Measurements from ENCODE around the gene ARHGEF39.
"Not testable (repeated sequence)": the region's sequence is repeated elsewhere in the genome, so short reads cannot be mapped to it uniquely, and the experiment has no call there.

ARHGEF39 gene

DNA sequence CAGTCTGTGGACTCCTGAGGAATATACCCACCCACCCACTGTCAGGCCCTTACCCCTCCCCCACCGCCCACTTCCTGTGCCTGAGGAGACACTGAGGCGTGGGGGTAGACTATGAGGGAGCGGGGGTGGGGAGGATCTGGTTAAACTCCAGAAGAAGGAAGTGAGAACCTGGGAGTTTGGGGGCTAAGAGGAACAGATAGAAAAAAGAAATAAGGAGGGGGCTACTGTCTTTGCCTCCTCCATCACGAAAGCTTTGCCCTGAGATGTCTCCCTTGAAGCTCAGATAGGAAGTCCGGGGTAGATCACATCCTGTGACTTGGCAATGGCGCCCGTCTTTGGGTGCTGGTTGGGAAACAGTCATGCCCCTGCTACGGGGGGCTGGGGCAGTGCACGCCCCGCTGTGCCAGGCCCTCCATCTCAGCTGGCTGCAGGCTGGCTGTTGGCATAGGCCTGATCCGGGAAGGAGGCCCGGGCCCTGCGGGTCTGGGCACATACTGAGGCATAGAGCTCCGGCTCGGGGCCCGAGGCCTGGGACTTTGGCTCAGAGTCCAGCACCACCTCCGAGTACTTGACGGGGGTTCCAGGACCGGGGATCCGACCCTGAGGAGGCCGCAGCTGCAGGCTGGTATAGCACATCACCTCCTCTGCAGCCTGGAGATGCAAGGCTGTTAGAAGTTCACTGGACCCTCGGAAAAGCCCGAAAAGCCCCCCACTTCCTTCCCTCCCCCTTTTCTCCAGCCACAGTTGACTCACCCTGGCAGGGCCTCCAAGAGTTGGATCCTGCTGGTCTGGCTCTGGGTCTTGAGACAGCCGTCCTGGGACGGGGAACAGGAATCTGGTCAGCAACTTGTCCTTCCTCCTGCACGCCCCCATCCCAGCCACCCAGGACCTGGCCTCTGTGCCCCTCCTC is 15.3 kb downstream of the ARHGEF39 start:
- no peak for DNase-seq

DNA sequence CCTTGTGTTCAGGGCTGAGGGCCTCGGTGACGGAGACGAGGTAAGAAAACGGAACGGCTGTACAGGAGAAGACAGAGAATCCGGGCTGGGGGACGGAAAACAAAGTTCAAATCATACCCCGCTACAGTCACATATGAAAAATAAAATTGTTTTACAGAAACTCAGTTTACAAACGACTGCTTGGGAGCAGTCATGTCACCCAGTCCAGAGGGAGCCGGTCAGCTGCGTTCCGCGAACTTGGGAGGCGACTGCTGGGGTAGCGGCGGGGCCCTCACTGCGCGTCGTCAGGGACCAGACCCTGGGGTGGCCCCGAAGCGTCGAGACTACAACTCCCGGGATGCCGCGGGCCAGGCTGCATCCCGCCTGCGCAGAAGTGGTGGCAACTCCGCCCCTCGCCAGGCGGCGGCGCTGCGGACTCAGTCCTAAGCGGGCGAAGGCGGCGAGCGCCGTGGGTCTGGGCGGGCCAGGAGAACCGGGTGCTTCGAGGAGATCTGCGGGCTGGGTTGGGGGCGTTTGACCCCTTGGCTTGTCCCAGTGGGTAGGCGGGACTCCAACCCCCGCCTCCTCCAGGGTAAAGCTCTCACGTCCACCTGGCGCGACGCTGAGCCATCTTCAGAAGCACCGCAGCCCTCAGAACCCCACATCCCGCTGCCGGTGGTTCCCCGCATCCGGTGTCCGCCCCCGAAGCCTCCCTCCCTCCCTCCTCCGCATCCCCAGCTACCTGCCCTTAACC is 18.3 kb downstream of the ARHGEF39 start:
- peak; percentile 92 for DNase-seq

DNA sequence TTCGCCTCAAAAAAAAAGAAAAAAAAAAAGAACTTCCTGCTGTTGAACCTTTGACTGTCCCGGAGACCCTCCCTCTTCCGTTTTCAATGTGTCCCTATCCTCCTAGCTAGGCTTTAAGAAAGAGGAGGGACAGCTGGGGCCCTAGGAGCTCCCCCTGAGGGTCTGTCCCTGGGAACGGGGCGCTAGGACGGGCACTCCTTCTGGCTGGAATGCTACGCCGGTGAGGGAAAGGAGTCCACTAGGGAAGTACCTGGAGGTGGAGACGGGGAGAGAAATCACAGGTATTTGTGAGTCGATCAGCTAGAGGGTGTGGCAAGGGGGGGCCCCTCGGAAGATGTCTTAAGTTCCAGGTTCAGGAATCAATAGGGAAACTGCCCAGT is 18.9 kb downstream of the ARHGEF39 start:
- no peak for DNase-seq

DNA sequence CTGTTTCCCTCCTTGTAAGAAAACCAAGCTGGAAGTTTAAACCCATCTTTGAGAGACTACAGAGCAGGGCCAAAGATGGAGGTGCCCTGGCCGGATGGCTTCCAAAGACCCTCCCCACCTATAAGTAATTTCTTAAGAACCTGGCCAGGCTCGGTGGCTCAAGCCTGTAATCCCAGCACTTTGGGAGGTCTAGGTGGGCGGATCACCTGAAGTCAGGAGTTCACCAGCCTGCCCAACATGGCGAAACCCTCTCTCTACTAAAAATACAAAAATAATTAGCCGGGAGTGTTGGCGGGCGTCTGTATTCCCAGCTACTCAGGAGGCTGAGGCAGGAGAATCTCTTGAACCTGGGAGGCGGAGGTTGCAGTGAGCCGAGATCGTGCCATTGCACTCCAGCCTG is 19.3 kb downstream of the ARHGEF39 start:
- not testable (repeated sequence) for DNase-seq

DNA sequence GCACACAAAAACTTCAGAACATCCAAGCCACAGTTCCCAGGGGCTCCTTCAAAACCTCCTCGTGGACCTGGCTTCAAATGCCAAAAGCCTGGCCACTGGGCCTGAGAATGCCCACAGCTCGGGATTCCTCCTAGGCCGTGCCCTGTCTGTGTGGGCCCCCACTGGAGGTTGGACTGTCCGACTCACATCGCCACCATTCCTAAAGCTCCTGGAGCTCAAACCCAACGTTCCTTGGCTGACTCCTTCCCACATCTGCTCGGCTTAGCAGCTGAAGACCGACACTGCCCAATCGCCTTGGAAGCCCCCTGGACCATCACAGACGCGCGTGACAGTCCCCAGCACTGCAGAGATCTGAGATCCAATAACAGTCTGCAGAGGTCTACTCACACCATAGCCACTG is 21.9 kb downstream of the ARHGEF39 start:
- no peak for DNase-seq

DNA sequence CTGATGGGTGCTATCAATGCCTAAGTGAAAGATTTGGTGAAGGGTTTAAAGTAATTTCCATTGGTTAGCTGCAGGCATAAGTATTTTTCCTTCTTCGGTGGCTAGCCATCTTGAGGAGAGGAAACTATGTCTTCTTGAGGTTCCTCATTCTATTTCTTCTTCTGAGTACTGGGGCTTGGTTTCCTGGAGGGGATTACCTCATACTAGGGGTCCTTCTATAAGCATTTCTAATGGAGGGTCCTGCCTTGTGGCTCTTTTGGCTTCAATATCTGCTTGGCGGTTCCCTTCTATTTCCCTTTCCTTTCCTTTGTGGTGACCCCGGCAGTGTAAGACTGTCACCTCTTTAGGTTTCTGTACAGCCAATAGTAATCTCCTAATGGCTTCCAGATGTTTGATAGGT is 23.5 kb downstream of the ARHGEF39 start:
- DNase-seq, result not testable (repeated sequence)

DNA sequence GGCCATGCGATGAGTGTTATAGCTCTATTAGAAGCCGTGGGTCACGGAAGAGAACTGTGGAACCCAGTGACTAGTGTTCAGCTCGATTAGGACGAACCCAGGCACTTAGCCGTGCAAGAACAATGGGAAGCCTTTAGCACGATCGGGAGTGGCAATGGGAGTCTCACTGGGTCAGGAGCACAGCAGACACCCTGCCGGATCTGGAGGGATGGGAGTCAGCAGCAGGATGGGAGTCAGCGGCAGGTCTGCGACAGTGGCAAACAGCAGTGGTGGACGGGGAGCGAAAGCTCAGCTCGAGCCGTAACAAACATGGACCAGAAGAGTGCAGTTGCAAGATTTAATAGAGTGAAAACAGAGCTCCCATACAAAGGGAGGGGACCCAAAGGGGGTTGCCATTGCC is 24.6 kb downstream of the ARHGEF39 start:
- DNase-seq, result not testable (repeated sequence)

DNA sequence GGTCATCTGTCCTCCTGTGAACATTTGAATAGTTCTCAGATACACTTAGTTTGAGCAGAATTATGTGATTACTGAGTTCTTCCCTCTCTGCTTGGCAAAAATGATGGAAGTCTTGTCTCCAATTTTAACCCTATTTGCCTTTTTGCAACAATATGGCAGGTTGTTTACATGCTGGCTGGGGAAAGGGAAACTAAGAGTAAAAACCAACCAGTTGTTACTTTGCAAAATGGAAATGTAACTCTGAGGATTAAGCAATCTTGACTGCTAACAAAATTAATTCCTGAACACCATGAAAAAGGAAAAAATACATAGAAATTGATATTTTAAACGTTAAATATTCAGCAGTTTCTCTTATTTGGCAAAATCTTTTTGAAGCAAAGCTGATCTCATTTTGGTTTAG is 25.4 kb downstream of the ARHGEF39 start:
- no peak for DNase-seq

DNA sequence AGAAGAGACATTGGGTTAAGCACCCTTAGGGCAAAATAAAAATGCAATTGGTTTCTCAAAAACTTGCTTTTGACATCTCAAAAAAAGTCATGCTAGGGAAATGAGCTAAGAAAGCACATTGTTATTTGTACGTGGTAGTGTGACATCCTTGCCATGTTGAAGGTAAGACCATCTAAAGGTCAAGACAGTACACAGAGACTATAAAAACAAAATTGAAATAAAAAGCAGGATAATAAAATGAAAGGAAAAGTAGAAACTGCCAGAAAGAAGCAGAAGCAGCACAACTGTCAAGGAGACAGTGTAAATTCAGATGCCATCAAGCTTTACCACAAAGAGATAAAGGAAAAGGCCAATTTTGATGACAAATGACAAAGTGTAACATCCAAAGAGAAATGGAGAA is 25.8 kb downstream of the ARHGEF39 start:
- not testable (repeated sequence) for DNase-seq

DNA sequence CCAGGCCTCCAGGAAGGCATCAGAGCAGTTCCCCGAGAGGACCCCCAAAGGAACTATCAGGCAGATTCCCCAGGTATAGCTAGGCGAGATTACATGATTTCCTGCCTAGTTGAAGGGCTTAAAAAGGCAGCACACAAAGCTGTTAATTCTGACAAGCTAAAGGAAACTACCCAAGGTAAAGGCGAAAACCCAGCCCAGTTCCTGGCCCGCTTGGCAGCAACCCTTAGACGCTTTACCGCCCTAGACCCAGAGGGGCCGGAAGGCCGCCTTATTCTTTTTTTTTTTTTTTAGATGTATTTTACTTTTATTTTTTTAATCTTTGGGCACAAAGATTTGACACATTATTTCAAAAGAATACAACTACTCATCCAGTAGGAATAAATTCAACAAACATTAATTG is 26.2 kb downstream of the ARHGEF39 start:
- DNase-seq, result not testable (repeated sequence)

DNA sequence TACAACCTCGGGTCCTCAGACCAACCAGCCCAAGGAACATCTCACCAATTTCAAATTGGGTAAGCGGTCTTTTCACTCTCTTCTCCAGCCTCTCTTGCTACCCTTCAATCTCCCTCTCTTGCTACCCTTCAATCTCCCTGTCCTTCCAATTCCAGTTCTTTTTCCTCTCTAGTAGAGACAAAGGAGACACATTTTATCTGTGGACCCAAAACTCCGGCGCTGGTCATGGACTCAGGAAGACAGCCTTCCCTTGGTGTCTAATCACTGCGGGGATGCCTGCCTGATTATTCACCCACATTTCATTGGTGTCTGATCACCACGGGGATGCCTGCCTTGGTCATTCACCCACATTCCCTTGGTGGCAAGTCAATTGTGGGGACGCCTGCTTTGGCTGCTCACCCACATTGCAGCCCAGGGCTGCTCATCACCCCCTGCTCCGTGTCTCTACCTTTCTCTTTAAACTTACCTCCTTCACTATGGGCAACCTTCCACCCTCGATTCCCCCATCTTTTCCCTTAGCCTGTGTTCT is 27.5 kb downstream of the ARHGEF39 start:
- not testable (repeated sequence) for DNase-seq

DNA sequence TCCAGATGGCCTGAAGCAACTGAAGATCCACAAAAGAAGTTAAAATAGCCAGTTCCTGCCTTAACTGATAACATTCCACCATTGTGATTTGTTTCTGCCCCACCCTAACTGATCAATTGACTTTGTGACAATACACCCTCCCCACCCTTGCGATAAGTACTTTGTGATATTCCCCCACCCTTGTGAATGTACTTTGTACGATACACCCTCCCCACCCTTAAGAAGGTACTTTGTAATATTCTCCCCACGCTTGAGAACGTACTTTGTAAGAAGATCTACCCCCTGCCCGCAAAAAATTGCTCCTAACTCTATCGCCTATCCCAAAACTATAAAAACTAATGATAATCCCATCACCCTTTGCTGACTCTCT is 28.1 kb downstream of the ARHGEF39 start:
- DNase-seq, result not testable (repeated sequence)

DNA sequence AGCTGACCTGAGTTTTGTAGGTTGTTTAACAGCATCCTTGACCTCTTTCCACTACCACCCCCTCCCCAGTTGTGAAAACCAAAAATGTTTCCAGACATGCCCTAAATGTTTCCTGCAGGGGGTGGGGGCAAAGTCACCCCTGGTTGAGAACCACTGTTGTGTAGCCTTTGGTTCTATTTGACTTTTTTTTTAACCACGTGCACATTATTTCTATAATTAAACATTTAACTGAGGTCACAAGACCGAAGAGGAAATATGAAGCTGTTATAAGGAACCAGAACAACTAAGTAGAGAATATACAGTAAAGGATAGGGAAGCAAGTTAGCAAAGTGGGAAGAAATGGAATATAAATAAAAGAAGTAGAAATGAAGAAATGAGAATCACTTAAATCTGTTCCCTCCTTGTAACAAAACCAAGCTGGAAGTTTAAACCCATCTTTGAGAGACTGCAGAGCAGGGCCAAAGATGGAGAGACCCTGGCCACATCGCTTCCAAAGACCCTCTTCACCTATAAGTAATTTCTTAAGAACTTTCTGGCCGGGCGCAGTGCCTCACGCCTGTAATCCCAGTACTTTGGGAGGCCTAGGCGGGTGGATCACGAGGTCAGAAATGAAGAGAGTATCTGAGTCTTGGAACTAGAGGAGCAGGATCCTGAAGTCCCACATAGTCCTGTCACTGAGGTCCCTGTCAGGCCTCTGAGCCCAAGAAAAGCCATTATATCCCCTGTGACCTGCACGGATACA is 28.7 kb downstream of the ARHGEF39 start:
- no peak for DNase-seq

DNA sequence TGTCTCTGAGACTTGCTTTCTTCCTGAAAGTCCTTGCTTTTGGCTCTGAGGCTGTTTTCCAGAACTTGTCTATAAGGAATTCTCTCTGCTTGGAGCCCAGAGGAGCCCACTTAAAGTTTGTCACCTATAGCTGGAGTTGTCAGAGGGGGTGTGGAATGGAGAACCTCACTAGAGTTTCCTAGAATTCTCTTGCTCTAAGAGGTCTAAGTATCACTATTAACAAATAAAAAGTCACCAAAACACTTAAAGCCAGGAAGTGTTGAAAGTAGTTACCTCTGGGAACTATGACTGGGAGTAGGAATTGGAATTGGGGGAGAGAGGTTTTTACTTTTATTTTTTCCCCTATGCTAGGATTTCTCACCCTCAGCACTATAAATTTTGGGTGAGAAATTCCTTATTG is 29.3 kb downstream of the ARHGEF39 start:
- no peak for DNase-seq

DNA sequence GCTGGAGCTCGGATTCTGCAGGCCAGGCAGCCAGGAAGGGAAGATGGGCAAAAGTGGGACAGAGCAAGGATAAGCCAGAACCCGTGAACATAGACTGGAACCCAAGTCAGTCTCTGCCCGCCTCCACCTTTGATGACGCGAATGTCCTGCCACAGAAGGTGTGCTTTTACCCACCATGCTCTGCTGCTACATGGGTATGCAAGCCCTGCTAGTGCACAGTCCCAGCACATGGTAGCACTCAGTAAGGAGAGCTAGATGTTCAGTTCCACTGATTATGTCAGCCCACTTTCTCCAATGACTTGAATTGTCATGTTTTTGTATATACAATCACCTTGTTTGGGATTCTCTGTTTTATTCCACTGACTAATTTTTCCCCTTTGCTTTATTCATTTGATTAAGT is 35.4 kb downstream of the ARHGEF39 start:
- DNase-seq, result no peak

DNA sequence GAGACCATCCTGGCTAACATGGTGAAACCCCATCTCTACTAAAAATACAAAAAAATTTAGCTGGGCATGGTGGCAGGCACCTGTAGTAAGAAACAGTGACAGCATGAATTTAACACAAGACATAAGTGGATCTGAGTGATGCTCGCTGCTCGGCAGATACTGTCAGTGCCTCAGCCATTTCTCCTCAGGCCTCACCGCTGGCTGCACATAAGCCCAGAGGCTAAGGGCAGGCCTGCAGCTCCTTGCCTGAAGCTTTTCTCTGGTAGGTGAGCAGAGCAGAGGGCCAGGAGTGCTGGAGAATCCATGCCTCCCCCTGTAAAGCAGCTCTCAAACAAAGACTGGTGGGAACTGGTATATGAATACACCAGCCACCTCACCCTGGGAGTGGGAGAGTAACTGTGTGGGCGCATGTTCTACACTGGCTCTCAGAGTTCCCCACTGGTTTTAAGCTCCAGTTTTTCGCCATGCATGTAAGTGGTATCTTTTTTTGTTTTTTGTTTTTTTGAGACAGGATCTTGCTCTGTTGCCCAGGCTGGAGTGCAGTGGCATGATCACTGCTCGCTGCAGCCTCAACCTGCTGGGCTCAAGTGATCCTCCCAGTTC is 36.5 kb downstream of the ARHGEF39 start:
- no peak for DNase-seq

DNA sequence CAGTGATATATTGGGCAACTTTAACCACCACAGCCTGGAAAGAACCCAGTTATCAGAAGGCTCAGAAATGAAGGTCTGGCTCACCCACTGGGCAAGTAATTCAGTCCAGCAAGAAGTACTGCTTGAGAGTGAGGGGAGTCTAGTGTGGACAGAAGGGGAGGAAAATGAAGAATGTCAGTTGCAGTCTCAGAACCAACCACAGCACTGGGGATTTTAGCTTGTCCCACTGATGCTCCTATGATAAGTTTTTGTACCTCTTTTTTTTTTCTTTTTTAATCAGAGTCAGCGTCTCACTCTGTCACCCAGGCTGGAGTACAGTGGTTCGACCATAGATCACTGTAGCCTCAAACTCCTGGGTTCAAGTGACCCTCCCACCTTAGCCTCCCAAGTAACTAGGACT is 37.4 kb downstream of the ARHGEF39 start:
- DNase-seq, result no peak

DNA sequence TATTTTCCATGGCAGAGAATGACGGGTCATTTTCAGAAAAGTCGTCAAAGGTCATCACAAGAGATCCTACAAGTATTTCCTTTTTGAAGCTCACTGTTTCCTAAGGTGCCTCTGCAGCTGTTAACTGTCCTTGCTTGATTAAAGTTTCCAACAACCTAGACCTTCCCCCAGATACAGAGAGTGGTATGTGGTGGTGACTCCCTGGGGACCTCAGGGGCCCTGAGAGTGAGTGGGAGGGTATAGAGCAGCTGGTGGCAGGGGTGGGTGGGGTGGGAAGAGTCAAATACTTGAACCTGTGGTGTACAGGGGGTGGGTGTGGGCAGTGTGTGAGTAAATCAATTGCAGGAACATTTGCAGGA is 45.2 kb downstream of the ARHGEF39 start:
- DNase-seq, result no peak

DNA sequence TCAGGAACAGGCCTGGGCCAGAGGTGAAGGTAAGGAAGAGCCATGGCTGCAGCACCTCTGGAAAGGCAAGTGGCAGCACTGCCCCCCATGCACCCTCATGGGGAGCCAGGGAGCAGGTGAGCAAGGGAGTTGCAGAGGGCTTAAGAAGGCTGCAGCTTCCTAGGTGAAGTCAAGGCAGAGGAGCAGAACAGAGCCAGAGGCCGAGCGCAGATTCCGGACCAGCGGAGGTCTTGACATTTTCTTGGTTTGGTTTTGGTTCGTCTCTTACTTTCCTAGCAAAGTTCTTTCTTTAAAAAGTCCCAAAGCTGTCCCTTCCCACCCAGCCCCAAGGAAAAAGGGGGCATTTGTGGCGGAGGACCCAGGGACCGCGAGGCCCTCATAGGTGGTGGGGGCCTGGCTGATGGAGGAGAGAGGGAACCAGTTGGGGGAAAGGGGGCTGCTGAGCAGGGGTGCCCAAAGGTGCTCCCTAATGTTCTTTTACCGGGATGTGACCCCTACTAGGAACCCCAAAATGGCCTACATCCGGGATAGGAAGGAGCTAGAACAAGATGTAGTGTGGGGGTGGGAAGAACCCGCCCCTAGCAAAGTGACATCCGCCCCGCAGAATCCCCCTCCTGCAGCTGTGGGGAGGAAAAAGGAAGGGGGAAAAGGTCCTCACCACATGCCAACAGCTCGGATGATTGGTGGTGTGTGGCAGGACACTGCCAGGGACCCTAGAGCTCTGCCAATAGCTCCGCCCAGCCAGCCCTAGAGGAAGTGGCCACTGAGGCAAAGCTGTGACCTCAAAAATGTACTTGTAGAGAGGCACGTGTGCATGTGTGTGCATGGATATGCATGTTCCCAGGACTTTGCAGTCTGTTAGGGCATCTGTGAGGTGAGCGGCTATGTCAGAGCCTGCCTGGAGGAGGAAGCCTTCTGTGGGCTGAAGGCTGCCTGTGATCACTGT is 45.9 kb downstream of the ARHGEF39 start:
- DNase-seq, result peak; percentile 32

DNA sequence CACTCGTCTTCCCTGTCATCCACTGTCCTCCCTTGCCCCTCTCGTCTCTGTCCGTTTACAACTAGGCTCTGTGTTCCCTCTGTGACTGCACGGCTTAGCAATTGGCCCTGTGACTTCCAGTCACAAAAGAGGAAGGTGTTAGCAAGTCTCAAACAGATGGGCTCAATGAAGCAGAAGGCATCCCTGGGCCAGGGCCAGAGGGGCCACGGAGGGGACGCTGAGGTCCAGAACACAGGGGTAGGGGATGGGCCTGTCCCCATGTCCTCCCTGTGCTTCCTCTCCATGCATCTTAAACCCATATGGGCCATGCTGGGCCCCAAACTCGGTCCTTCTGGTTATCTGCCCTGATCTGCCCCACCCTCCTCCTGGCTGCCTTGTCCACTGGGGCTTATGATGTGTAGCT is 46.7 kb downstream of the ARHGEF39 start, which contains the start of gene CD72:
Gene CD72 (minus strand): TSS at position 89 of the 403 bp plus-strand sequence. CDS start 110 bp downstream, outside the sequence.
- DNase-seq, result no peak

DNA sequence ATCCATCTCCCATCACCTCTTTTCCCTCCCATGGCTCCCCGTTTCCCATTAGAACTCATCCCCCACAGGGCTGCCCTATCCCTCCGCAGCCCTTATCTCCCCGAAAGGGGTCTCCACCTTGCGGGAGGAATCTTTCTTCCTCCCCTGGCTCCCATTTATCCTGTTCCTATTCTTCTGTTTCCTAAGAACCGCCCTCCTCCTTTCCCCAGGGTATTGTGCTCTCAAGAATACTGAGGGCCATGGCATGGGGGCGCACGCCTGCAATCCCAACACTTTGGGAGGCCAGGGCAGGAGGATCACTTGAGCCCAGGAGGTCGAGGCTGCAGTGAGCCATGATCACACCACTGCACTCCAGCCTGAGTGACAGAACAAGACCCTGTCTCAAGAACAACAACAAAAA is 47.4 kb downstream of the ARHGEF39 start:
- no peak for DNase-seq

Data from activated CD8-positive, alpha-beta memory T cell treated with anti-CD3 and anti-CD28 coated beads, Interleukin-2, amount 50 U/mL, for 4 hours (primary cell).